HepG2 (cell line): ENCODE measurements around the gene WSB1. TPM values are rescaled to one million over a fixed set of nuclear protein-coding genes. Genes with fewer than 3 reads are reported as not detected.

ENCODE experiments used
- HES4 ChIP-seq: sonication (generic); formaldehyde crosslinking; IDR thresholded peaks from 2 replicates; pipeline ENCODE4 v1.9.0; 2021; ENCODE audit warnings: mild to moderate bottlenecking, missing genetic modification reagents, borderline replicate concordance
- MED1 ChIP-seq: sonication (generic); formaldehyde crosslinking; IDR thresholded peaks from 2 replicates; pipeline ENCODE4 v1.4.0; 2020; ENCODE audit warnings: missing genetic modification reagents
- NCOA5 ChIP-seq: sonication (generic); formaldehyde crosslinking; IDR thresholded peaks from 2 replicates; pipeline ENCODE4 v1.4.0; 2020; ENCODE audit warnings: missing genetic modification reagents
- NFATC3 ChIP-seq: sonication (generic); formaldehyde crosslinking; IDR thresholded peaks from 2 replicates; pipeline ENCODE4 v1.5.1; 2020; ENCODE audit warnings: mild to moderate bottlenecking, missing genetic modification reagents
- PHF8 ChIP-seq: sonication (generic); formaldehyde crosslinking; IDR thresholded peaks from 2 replicates; pipeline ENCODE4 v1.5.0; 2020; ENCODE audit warnings: missing genetic modification reagents
- RFX3 ChIP-seq: IDR thresholded peaks from 2 replicates; pipeline ENCODE4 v1.6.1; 2016; ENCODE audit warnings: missing biosample characterization, missing genetic modification reagents
- TRIM24 ChIP-seq: sonication (generic); formaldehyde crosslinking; IDR thresholded peaks from 2 replicates; pipeline ENCODE4 v1.8.0; 2022; ENCODE audit warnings: mild to moderate bottlenecking, missing genetic modification reagents
- ZBTB21 ChIP-seq: sonication (generic); formaldehyde crosslinking; IDR thresholded peaks from 2 replicates; pipeline ENCODE4 v1.4.0; 2020; ENCODE audit warnings: missing genetic modification reagents
- ZBTB7B ChIP-seq: sonication (generic); formaldehyde crosslinking; IDR thresholded peaks from 2 replicates; pipeline ENCODE4 v1.4.0; 2020; ENCODE audit warnings: missing genetic modification reagents
- ZFP1 ChIP-seq: IDR thresholded peaks from 2 replicates; pipeline ENCODE4 v1.6.1; 2016
- ZNF3 ChIP-seq: IDR thresholded peaks from 2 replicates; pipeline ENCODE4 v1.7.0; 2017; ENCODE audit warnings: inconsistent platforms
- ZNF382 ChIP-seq: sonication (generic); formaldehyde crosslinking; IDR thresholded peaks from 2 replicates; pipeline ENCODE4 v1.5.0; 2020; ENCODE audit warnings: missing genetic modification reagents, mild to moderate bottlenecking, borderline replicate concordance
- ZNF564 ChIP-seq: sonication (generic); formaldehyde crosslinking; IDR thresholded peaks from 2 replicates; pipeline ENCODE4 v1.8.1; 2023; ENCODE audit warnings: mild to moderate bottlenecking, missing genetic modification reagents
- ZNF772 ChIP-seq: sonication (generic); formaldehyde crosslinking; IDR thresholded peaks from 2 replicates; pipeline ENCODE4 v1.5.0; 2020; ENCODE audit warnings: mild to moderate bottlenecking, missing genetic modification reagents
- ZNF776 ChIP-seq: sonication (generic); formaldehyde crosslinking; IDR thresholded peaks from 2 replicates; pipeline ENCODE4 v1.4.0; 2020; ENCODE audit warnings: mild to moderate bottlenecking, missing genetic modification reagents
- ZSCAN22 ChIP-seq: sonication (generic); formaldehyde crosslinking; IDR thresholded peaks from 2 replicates; pipeline ENCODE4 v1.4.0; 2020; ENCODE audit warnings: mild to moderate bottlenecking, missing genetic modification reagents
- polyA plus RNA-seq, 8 experiments: library from polyadenylated mRNA; depleted of rRNA in 3 of 8; stranded (reverse) in 7 of 8; unstranded in 1 of 8; fragments of >200 nt; fragmentation: Illumina TruSeq in 4 of 8; extraction: Trizol in 4 of 8; gene quantifications; 2 replicates each; pipeline versions ENCODE4 v1.2.1 to v1.2.3, GENCODE V29; 2011 to 2016; ENCODE audit warnings: low read depth in 4 of 8, missing spikeins in 1 of 8, mixed read lengths in 1 of 8; ENCODE audit not compliant: insufficient read depth in 1 of 8
- total RNA-seq, 5 experiments: library from RNA; depleted of rRNA; stranded (reverse); fragments of >200 nt; fragmentation: Illumina TruSeq; extraction: Trizol; gene quantifications; 2 replicates each; pipeline ENCODE4 v1.2.3, GENCODE V29; 2016; ENCODE audit warnings: low read depth in 1 of 5
- TF ChIP-seq, protein P1 (sequence below): sonication (generic); formaldehyde crosslinking; IDR thresholded peaks from 2 replicates; pipeline ENCODE4 v1.5.0; 2020; ENCODE audit warnings: missing genetic modification reagents
- TF ChIP-seq, protein P2 (sequence below): sonication (generic); formaldehyde crosslinking; IDR thresholded peaks from 2 replicates; pipeline ENCODE4 v1.4.0; 2020; ENCODE audit warnings: missing genetic modification reagents
- TF ChIP-seq, protein P3 (sequence below): sonication (generic); formaldehyde crosslinking; IDR thresholded peaks from 2 replicates; pipeline ENCODE4 v1.4.0; 2020; ENCODE audit warnings: low read depth, mild to moderate bottlenecking, missing genetic modification reagents
- TF ChIP-seq, protein P4 (sequence below): sonication (generic); formaldehyde crosslinking; IDR thresholded peaks from 2 replicates; pipeline ENCODE4 v1.9.0; 2021; ENCODE audit warnings: missing genetic modification reagents, mild to moderate bottlenecking, borderline replicate concordance
- TF ChIP-seq, protein P5 (sequence below): IDR thresholded peaks from 2 replicates; pipeline ENCODE4 v1.6.1; 2016
- TF ChIP-seq, protein P6 (sequence below): sonication (generic); formaldehyde crosslinking; IDR thresholded peaks from 2 replicates; pipeline ENCODE4 v1.8.0; 2022; ENCODE audit warnings: mild to moderate bottlenecking, missing genetic modification reagents, moderate library complexity
- TF ChIP-seq, protein P7 (sequence below): sonication (generic); formaldehyde crosslinking; conservative IDR thresholded peaks from 2 replicates; pipeline ENCODE4 v1.8.0; 2022; ENCODE audit warnings: missing genetic modification reagents

WSB1 gene
- total and polyA plus RNA-seq, 2 of the 13 experiments (the other 11 are each of a cell fraction or from before 2014, with no cell fraction given) = 81.3 to 294 TPM

DNA sequence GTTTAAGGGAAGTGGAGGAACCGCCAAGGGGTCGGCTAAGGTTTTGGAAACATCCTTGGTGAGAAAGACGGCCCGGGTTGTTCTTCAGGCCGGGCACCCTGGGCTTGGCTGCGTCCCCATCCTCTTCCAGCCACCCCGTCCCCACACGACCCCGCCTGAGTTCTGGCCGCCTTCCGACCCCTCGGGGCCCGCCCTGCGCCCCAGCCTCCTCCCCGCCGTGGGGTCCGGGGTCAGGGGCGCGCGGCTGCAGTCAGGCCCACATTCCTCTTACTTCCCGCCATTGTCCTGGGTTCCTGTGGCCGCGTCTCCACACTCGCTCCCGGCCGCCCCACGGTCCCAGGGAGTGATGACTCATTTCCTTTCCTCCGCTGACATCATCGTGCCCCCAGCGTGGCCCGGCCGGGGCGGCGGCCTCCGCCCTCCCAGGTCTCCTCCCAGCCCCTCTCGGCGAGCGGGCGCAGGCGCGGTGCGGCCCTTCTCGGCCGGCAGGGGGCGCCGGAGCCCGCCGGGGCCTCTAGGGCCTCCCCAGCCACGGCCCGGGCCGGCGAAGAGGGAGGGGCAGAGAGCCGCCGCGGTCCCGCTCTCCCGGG lies 59.6 kb downstream of the WSB1 start (continued):
- TF ChIP-seq, protein P1, sequence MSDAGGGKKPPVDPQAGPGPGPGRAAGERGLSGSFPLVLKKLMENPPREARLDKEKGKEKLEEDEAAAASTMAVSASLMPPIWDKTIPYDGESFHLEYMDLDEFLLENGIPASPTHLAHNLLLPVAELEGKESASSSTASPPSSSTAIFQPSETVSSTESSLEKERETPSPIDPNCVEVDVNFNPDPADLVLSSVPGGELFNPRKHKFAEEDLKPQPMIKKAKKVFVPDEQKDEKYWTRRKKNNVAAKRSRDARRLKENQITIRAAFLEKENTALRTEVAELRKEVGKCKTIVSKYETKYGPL (CRISPR knock-in tag) = no peak
- TF ChIP-seq, protein P2, sequence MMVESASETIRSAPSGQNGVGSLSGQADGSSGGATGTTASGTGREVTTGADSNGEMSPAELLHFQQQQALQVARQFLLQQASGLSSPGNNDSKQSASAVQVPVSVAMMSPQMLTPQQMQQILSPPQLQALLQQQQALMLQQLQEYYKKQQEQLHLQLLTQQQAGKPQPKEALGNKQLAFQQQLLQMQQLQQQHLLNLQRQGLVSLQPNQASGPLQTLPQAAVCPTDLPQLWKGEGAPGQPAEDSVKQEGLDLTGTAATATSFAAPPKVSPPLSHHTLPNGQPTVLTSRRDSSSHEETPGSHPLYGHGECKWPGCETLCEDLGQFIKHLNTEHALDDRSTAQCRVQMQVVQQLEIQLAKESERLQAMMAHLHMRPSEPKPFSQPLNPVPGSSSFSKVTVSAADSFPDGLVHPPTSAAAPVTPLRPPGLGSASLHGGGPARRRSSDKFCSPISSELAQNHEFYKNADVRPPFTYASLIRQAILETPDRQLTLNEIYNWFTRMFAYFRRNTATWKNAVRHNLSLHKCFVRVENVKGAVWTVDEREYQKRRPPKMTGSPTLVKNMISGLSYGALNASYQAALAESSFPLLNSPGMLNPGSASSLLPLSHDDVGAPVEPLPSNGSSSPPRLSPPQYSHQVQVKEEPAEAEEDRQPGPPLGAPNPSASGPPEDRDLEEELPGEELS (CRISPR knock-in tag) = no peak; the same call in 1 of the 2 replicates
- TF ChIP-seq ZBTB7B = no peak
- TF ChIP-seq NCOA5 = no peak
- TF ChIP-seq, protein P3, sequence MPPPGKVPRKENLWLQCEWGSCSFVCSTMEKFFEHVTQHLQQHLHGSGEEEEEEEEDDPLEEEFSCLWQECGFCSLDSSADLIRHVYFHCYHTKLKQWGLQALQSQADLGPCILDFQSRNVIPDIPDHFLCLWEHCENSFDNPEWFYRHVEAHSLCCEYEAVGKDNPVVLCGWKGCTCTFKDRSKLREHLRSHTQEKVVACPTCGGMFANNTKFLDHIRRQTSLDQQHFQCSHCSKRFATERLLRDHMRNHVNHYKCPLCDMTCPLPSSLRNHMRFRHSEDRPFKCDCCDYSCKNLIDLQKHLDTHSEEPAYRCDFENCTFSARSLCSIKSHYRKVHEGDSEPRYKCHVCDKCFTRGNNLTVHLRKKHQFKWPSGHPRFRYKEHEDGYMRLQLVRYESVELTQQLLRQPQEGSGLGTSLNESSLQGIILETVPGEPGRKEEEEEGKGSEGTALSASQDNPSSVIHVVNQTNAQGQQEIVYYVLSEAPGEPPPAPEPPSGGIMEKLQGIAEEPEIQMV (CRISPR knock-in tag) = no peak; the same call in 1 of the 2 replicates
- no peak; the same call in 1 of the 2 replicates for TF ChIP-seq ZNF564 (CRISPR knock-in tag)
- TF ChIP-seq NFATC3 (CRISPR knock-in tag) = no peak
- TF ChIP-seq ZNF776 (CRISPR knock-in tag) = no peak; the same call in 1 of the 2 replicates
- TF ChIP-seq, protein P4, sequence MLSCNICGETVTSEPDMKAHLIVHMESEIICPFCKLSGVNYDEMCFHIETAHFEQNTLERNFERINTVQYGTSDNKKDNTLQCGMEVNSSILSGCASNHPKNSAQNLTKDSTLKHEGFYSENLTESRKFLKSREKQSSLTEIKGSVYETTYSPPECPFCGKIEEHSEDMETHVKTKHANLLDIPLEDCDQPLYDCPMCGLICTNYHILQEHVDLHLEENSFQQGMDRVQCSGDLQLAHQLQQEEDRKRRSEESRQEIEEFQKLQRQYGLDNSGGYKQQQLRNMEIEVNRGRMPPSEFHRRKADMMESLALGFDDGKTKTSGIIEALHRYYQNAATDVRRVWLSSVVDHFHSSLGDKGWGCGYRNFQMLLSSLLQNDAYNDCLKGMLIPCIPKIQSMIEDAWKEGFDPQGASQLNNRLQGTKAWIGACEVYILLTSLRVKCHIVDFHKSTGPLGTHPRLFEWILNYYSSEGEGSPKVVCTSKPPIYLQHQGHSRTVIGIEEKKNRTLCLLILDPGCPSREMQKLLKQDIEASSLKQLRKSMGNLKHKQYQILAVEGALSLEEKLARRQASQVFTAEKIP = no peak
- TF ChIP-seq MED1 (CRISPR knock-in tag) = peak; percentile 48
- TF ChIP-seq ZSCAN22 = no peak
- peak; percentile 83; the same call in 1 of the 2 replicates for TF ChIP-seq HES4 (CRISPR knock-in tag)
- TF ChIP-seq ZBTB21 (CRISPR knock-in tag) = peak; percentile 88
- TF ChIP-seq ZFP1 (CRISPR knock-in tag) = no peak
- TF ChIP-seq RFX3 = no peak
- no peak for TF ChIP-seq ZNF772 (CRISPR knock-in tag)
- TF ChIP-seq, protein P5, sequence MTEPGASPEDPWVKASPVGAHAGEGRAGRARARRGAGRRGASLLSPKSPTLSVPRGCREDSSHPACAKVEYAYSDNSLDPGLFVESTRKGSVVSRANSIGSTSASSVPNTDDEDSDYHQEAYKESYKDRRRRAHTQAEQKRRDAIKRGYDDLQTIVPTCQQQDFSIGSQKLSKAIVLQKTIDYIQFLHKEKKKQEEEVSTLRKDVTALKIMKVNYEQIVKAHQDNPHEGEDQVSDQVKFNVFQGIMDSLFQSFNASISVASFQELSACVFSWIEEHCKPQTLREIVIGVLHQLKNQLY (CRISPR knock-in tag) = peak; percentile 46; the same call in 1 of the 2 replicates
- TF ChIP-seq, protein P6, sequence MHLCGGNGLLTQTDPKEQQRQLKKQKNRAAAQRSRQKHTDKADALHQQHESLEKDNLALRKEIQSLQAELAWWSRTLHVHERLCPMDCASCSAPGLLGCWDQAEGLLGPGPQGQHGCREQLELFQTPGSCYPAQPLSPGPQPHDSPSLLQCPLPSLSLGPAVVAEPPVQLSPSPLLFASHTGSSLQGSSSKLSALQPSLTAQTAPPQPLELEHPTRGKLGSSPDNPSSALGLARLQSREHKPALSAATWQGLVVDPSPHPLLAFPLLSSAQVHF (CRISPR knock-in tag) = no peak
- TF ChIP-seq PHF8 (CRISPR knock-in tag) = peak; percentile 89
- no peak for TF ChIP-seq ZNF382 (CRISPR knock-in tag)
- no peak for TF ChIP-seq ZNF3 (CRISPR knock-in tag)
- TF ChIP-seq TRIM24 (CRISPR knock-in tag) = no peak
- TF ChIP-seq, protein P7, sequence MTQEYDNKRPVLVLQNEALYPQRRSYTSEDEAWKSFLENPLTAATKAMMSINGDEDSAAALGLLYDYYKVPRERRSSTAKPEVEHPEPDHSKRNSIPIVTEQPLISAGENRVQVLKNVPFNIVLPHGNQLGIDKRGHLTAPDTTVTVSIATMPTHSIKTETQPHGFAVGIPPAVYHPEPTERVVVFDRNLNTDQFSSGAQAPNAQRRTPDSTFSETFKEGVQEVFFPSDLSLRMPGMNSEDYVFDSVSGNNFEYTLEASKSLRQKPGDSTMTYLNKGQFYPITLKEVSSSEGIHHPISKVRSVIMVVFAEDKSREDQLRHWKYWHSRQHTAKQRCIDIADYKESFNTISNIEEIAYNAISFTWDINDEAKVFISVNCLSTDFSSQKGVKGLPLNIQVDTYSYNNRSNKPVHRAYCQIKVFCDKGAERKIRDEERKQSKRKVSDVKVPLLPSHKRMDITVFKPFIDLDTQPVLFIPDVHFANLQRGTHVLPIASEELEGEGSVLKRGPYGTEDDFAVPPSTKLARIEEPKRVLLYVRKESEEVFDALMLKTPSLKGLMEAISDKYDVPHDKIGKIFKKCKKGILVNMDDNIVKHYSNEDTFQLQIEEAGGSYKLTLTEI (CRISPR knock-in tag) = no peak
